GM06990 (cell line): ENCODE measurements around the gene KLF2.

ENCODE experiments used
- DNase-seq: peaks from one replicate; pipeline ENCODE4 v3.0.0-alpha.2; 2011; ENCODE audit not compliant: insufficient read length; ENCODE audit errors: extremely low read depth
- H3K27me3 ChIP-seq: replicated peaks from 2 replicates; pipeline ENCODE4 v1.6.0; 2011; ENCODE audit warnings: low read length; ENCODE audit not compliant: control insufficient read depth, insufficient read depth
- H3K36me3 ChIP-seq: 2 replicates; pipeline ENCODE4 v1.5.1; 2011; ENCODE audit warnings: low read length; ENCODE audit not compliant: control insufficient read depth, insufficient read depth
- H3K4me3 ChIP-seq: replicated peaks from 2 replicates; pipeline ENCODE4 v1.5.1; 2011; ENCODE audit warnings: low read depth, mild to moderate bottlenecking, control low read depth, low read length
- CTCF ChIP-seq: IDR thresholded peaks from 2 replicates; pipeline ENCODE4 v1.5.1; 2011; ENCODE audit warnings: low read length, control low read depth, mild to moderate bottlenecking, inconsistent platforms; ENCODE audit not compliant: insufficient read depth, poor library complexity, severe bottlenecking

The KLF2 gene

GRCh38 chr19:16372065-16372915, 47.7 kb downstream of the KLF2 start:
- H3K27me3 ChIP-seq = no peaks in the 10 kb centered on the region
- DNase-seq = no peak
- no peak for TF ChIP-seq CTCF
- peaks cover 14% of the 10 kb centered on the region for H3K36me3 ChIP-seq
- H3K4me3 ChIP-seq = peak overlapping the region; percentile 11; the same call in 1 of the 2 replicates

GRCh38 chr19:16373079-16373478, 48.5 kb downstream of the KLF2 start:
- H3K27me3 ChIP-seq = no peaks in the 10 kb centered on the region
- no peak for TF ChIP-seq CTCF
- DNase-seq = no peak

GRCh38 chr19:16373532-16373931, 48.9 kb downstream of the KLF2 start:
- Histone ChIP-seq H3K36me3 (peaks cover 17% of the 10 kb centered on the region), H3K27me3 (no peaks in the 10 kb centered on the region), H3K4me3 (no peak overlapping the region)
- TF ChIP-seq CTCF = no peak
- DNase-seq = no peak

More at GRCh38 chr19:16373079-16373478, 48.5 kb downstream of the KLF2 start:
- no peak overlapping the region for H3K4me3 ChIP-seq
- peaks cover 17% of the 10 kb centered on the region for H3K36me3 ChIP-seq

GRCh38 chr19:16373989-16374388, 49.4 kb downstream of the KLF2 start:
- H3K36me3 ChIP-seq = peaks cover 17% of the 10 kb centered on the region
- DNase-seq = no peak
- H3K27me3 ChIP-seq = no peaks in the 10 kb centered on the region
- H3K4me3 ChIP-seq = no peak overlapping the region
- no peak for TF ChIP-seq CTCF

- Histone ChIP-seq H3K36me3 (peaks cover 17% of the 10 kb centered on the region), H3K4me3 (no peak overlapping the region), H3K27me3 (no peaks in the 10 kb centered on the region)
- DNase-seq = no peak
- TF ChIP-seq CTCF = no peak
Measured at GRCh38 chr19:16374436-16374835, 49.8 kb downstream of the KLF2 start.
